ENCODE data around the gene DLX4. TPM values are rescaled to one million over a fixed set of nuclear protein-coding genes. Genes with fewer than 3 reads are reported as not detected.

Gene DLX4
- total and polyA plus RNA-seq, 2 donors (not counting 1 experiment from before 2014, with no cell fraction given), result 0.17 to 0.88 TPM

- no peak overlapping the region for H3K4me2 ChIP-seq (replicated peaks; ENCODE audit: low read depth, low read length, poor library complexity, severe bottlenecking)
- H3K4me3 ChIP-seq (ENCODE audit: control extremely low read depth in 1 of 5, extremely low read depth in 1 of 5, insufficient read depth in 1 of 5, low read depth in 2 of 5, low read length in 4 of 5), result no peak overlapping the region
- no peaks in the 10 kb centered on the region for H3K9me3 ChIP-seq (ENCODE audit: control extremely low read depth in 1 of 3, control insufficient read depth in 2 of 3, insufficient read depth in 1 of 3, low read length in 2 of 3)
- ATAC-seq (ENCODE audit: low read depth) (no peak), DNase-seq (no peak)
- no peak overlapping the region for H3K9ac ChIP-seq (ENCODE audit: low read length)
- H4K20me1 ChIP-seq (ENCODE audit: control insufficient read depth, insufficient read depth, low read length, poor library complexity, severe bottlenecking), result no peaks in the 10 kb centered on the region
- no peaks in the 10 kb centered on the region for H3K4me1 ChIP-seq (ENCODE audit: control insufficient read depth in 2 of 2, insufficient read depth in 2 of 2, low read length in 2 of 2)
- CTCF ChIA-PET, result no interaction called here
- intact Hi-C loops (cut with micrococcal nuclease), result no loop called here
- H3K79me2 ChIP-seq (ENCODE audit: control insufficient read depth, insufficient read depth, low read length), result no peaks in the 10 kb centered on the region
- H3K27ac Mint-ChIP-seq, result no peak overlapping the region
- H3K27me3 ChIP-seq (replicated peaks in 1 of 4; ENCODE audit: control extremely low read depth in 1 of 4, control insufficient read depth in 3 of 4, insufficient read depth in 4 of 4, low read length in 3 of 4), result peaks cover 0 to 31% (median 3%) of the 10 kb centered on the region in 4 experiments
- TF ChIP-seq CTCF (IDR thresholded peaks at IDR 0.05), result no peak
- no peak for TF ChIP-seq EZH2 (IDR thresholded peaks at IDR 0.05; ENCODE audit: borderline replicate concordance, insufficient read depth, low read depth, low read length, poor library complexity, severe bottlenecking)
- H3K27me3 Mint-ChIP-seq, result peaks cover 54% of the 10 kb centered on the region
- H3K9me3 Mint-ChIP-seq (ENCODE audit: insufficient read depth), result no peaks in the 10 kb centered on the region
- no peak overlapping the region for H3K4me3 Mint-ChIP-seq
- H3K36me3 ChIP-seq (replicated peaks in 1 of 2; ENCODE audit: control extremely low read depth in 1 of 2, control insufficient read depth in 1 of 2, extremely low read depth in 1 of 2, insufficient read depth in 2 of 2, low read length in 1 of 2), result no peaks in the 10 kb centered on the region
- H3K4me1 Mint-ChIP-seq, result no peaks in the 10 kb centered on the region
- POLR2A ChIA-PET, result no interaction called here
- no peak overlapping the region for H2AFZ ChIP-seq (ENCODE audit: insufficient read depth, low read depth, low read length, poor library complexity, severe bottlenecking)
- WGBS (ENCODE audit: insufficient coverage), result 83% methylated on average over 7 of the region's 8 CpGs
- H3K27ac ChIP-seq (ENCODE audit: low read length in 2 of 2), result no peak overlapping the region
These were observed 22.8 kb upstream of the DLX4 start for GRCh38 chr17:49946208-49946607.

- peaks cover 58% of the 10 kb centered on the region for H3K27me3 Mint-ChIP-seq
- Histone ChIP-seq H4K20me1 (ENCODE audit: control insufficient read depth, insufficient read depth, low read length, poor library complexity, severe bottlenecking) (no peaks in the 10 kb centered on the region), H2AFZ (ENCODE audit: insufficient read depth, low read depth, low read length, poor library complexity, severe bottlenecking) (no peak overlapping the region), H3K9ac (ENCODE audit: low read length) (no peak overlapping the region), H3K9me3 (ENCODE audit: control extremely low read depth in 1 of 3, control insufficient read depth in 2 of 3, insufficient read depth in 1 of 3, low read length in 2 of 3) (no peaks in the 10 kb centered on the region), H3K79me2 (ENCODE audit: control insufficient read depth, insufficient read depth, low read length) (no peaks in the 10 kb centered on the region), H3K4me3 (ENCODE audit: control extremely low read depth in 1 of 5, extremely low read depth in 1 of 5, insufficient read depth in 1 of 5, low read depth in 2 of 5, low read length in 4 of 5) (no peak overlapping the region), H3K27me3 (replicated peaks in 1 of 4; ENCODE audit: control extremely low read depth in 1 of 4, control insufficient read depth in 3 of 4, insufficient read depth in 4 of 4, low read length in 3 of 4) (peaks cover 0 to 34% (median 3%) of the 10 kb centered on the region in 4 experiments), H3K36me3 (replicated peaks in 1 of 2; ENCODE audit: control extremely low read depth in 1 of 2, control insufficient read depth in 1 of 2, extremely low read depth in 1 of 2, insufficient read depth in 2 of 2, low read length in 1 of 2) (no peaks in the 10 kb centered on the region), H3K4me2 (replicated peaks; ENCODE audit: low read depth, low read length, poor library complexity, severe bottlenecking) (no peak overlapping the region), H3K27ac (ENCODE audit: low read length in 2 of 2) (no peak overlapping the region), H3K4me1 (ENCODE audit: control insufficient read depth in 2 of 2, insufficient read depth in 2 of 2, low read length in 2 of 2) (no peaks in the 10 kb centered on the region)
- intact Hi-C loops (cut with micrococcal nuclease), result no loop called here
- ChIA-PET POLR2A (no interaction called here), CTCF (no interaction called here)
- H3K9me3 Mint-ChIP-seq (ENCODE audit: insufficient read depth), result no peaks in the 10 kb centered on the region
- TF ChIP-seq CTCF (IDR thresholded peaks at IDR 0.05) (no peak), EZH2 (IDR thresholded peaks at IDR 0.05; ENCODE audit: borderline replicate concordance, insufficient read depth, low read depth, low read length, poor library complexity, severe bottlenecking) (no peak)
- H3K27ac Mint-ChIP-seq, result no peak overlapping the region
- H3K4me3 Mint-ChIP-seq, result no peak overlapping the region
- 83% methylated on average over 9 of the region's 11 CpGs for WGBS (ENCODE audit: insufficient coverage)
- no peak for ATAC-seq (ENCODE audit: low read depth)
- no peak for DNase-seq
- H3K4me1 Mint-ChIP-seq, result no peaks in the 10 kb centered on the region
These were observed 21.9 kb upstream of the DLX4 start for GRCh38 chr17:49946964-49947584.
